ENCODE measurements around the gene SPATA2L.

The SPATA2L gene

DNA sequence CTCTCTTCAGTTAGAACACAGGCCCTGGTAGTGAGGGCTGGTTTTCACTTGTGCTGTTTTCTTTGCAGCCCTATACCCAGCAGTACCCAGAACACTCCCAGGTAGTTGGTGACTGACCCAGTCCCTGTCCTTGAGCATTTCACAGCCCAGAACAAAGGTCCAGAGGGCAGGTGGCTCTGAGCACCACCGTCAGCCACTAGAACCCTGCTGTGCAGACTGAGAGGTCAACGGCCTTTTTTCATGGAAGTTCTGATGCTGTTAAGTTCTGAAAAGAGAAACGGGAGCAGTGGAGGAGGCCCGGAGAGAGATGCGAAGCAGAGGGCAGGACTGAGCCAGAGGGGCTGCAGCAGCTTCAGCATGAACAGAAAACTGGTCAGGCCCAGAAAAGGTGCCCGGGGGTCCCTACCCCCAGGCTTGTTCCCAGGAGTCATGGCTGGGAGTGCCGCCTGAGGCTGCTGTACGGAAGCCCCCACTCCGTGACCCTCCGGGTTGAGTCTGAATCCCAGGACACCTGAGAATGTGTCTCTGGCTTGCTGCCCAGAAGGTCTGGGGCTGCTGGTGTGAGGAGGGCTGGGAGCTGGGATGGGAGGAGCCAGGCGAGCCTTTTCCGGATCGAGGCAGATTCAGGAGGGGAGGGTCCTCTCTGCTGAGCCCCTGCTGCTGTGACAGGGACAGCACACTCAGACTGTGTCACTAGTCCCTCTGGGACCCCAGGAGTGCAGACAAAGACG, 28.5 kb upstream of the SPATA2L start:
- no peak for DNase-seq

DNA sequence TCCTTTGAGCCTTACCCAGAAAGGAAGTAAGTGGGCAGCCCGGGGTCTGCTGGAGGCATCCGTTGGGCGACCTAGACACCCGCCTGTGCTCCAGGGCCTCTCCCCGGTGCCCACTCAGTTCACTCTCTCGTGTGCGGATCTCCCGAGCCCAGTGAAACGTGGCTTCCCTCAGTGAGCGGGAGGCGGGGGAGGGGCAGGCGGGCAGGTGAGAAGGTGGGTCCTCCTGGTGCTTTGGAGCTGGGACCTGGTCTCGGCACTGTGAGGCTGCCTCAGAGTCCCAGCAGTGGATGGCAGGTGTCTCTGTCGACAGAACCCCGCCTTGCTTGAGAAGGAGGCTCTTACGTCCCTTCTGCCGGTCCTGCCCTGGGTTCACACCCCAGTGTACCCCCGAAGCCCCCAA, 27.8 kb upstream of the SPATA2L start:
- DNase-seq: no peak

- DNase-seq: no peak
These were observed 26.1 kb upstream of the SPATA2L start for GRCh38 chr16:89727406-89728120.

- peak in 57 of 58 donors; percentile 27 to 99 (median 91) for DNase-seq
These were observed 22.1 kb upstream of the SPATA2L start for GRCh38 chr16:89723279-89724250.

DNA sequence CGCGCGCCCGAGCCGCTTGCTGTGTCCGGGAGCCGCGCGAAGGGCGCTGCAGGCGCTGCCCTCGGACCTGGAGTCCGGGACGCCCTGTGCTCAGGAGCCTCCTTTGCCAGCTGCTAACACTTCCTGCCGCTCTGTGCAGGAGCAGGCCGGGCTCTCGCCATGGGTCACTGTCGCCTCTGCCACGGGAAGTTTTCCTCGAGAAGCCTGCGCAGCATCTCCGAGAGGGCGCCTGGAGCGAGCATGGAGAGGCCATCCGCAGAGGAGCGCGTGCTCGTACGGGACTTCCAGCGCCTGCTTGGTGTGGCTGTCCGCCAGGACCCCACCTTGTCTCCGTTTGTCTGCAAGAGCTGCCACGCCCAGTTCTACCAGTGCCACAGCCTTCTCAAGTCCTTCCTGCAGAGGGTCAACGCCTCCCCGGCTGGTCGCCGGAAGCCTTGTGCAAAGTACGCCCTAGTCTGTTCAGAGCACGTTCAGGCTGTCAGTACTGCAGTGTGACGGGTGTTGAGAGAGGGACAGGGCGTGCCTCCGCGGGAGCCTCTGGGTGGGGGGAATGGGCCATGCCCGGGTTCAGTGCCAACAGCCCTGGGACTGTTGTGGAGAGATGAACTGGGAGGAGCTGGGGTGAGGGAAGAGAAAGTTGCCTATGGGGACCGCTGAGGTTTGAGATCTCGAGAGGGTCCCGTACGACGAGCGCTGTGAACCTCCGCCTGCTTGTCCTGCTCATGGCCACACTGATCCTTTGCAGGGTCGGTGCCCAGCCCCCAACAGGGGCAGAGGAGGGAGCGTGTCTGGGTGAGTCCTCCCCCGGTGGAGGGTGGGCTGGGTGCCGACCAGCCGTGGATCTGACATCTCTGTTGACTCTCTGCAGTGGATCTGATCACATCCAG, 21.1 kb upstream of the SPATA2L start:
- peak in 30 of 58 donors; percentile 15 to 78 (median 39) for DNase-seq

DNA sequence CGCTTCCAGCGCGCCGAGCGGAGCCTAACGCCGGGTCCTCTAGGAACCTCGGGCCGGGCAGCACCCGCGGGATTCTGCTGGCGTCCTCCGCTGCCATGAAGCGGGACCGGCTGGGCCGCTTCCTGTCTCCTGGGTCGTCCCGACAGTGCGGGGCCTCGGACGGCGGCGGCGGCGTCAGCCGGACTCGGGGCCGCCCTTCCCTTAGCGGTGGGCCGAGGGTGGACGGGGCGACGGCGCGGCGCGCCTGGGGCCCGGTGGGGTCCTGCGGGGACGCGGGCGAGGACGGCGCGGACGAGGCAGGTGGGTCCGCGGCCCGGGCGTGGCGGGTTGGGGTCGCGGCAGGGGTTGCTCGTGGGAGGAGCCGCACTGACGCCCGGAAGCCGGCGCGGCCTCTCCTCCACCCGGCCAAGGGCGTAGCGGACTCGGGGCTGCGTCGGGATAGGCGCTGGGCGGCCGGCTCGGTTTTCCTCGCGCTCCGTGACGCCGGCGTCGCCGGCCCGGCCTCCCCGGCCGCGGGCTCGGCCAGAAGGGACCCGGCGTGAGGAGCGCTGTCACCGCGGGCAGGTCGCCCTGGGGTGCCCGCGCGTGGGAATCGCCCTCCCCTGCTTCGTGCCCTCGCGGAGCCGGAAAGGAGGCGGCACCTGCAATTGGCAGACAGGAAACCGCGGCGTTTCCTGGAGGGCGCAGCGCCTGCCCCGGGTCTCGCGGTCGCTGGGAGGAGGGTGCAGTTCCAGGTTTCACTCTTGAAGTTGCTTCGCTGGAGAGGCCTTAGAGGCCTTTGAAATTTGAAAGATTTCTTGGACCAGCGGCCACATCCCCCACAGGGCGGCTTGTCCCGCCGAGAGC, 20.3 kb upstream of the SPATA2L start:
- DNase-seq: peak in 12 of 58 donors; percentile 14 to 63 (median 36)

GRCh38 chr16:89720813-89721545, 19.5 kb upstream of the SPATA2L start, which contains the start of the genes VPS9D1 and ZNF276:
Gene VPS9D1, minus strand, starts transcription at chr16:89720898. Its CDS starts 37 bp downstream, at chr16:89720861.
Gene ZNF276, plus strand, starts transcription at chr16:89721537. Its CDS starts 104 bp downstream, at chr16:89721641.
- DNase-seq: peak in 57 of 58 donors; percentile 30 to 88 (median 79)

DNA sequence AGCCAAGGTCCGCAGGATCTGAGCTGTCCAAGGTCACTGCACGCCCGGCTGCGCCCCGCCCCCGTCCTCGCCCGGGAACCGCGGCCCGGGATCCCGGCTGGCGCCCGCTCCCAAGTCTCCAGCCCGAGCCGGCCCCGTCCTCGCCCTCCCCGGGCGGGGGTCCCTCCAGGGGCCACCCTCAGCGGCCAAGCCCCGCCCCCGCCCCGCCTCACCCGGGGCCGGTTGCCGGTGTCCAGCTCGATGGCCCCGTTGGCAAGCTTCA, 19.0 kb upstream of the SPATA2L start:
- DNase-seq: peak in 16 of 58 donors; percentile 31 to 82 (median 72)

DNA sequence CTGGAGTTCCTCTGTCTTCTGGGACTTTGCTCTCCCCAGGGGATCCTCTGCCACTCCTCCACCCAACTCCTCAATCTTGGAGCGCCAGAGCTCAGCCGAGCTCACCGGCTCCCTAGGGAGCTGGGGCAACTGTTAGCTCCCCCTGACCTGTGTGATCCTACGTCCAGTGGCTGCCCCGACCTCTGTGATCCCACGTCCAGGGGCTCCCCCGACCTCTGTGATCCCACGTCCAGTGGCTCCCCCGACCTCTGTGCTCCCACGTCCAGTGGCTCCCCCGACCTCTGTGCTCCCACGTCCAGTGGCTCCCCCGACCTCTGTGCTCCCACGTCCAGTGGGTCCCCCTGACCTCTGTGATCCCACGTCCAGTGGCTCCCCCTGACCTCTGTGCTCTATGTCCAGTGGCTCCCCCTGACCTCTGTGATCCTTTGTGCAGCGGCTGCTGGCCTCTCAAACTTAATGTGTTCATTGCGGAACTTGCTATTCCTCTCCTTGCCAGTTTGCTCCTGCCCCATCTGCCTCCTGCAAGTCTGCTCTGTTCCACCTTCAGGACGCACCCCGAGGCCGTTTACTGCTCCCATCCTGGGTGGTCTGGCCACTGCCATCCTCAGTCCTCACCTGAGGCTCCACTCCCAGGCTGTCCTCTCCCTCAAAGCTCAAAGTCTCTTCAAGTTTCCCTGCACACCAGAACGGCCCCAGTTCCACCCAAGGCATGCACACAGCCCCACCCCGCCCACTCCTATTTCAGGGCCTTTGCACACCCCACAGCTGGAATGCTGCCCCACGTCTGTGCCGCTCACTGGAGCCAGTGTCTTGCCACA, 16.4 kb upstream of the SPATA2L start:
- no peak for DNase-seq

- no peak for DNase-seq
These were observed 15.6 kb upstream of the SPATA2L start for GRCh38 chr16:89716916-89717687.

GRCh38 chr16:89716493-89716892, 15.0 kb upstream of the SPATA2L start:
- DNase-seq: no peak

- no peak for DNase-seq
These were observed 10.8 kb upstream of the SPATA2L start for GRCh38 chr16:89712274-89712781.

DNA sequence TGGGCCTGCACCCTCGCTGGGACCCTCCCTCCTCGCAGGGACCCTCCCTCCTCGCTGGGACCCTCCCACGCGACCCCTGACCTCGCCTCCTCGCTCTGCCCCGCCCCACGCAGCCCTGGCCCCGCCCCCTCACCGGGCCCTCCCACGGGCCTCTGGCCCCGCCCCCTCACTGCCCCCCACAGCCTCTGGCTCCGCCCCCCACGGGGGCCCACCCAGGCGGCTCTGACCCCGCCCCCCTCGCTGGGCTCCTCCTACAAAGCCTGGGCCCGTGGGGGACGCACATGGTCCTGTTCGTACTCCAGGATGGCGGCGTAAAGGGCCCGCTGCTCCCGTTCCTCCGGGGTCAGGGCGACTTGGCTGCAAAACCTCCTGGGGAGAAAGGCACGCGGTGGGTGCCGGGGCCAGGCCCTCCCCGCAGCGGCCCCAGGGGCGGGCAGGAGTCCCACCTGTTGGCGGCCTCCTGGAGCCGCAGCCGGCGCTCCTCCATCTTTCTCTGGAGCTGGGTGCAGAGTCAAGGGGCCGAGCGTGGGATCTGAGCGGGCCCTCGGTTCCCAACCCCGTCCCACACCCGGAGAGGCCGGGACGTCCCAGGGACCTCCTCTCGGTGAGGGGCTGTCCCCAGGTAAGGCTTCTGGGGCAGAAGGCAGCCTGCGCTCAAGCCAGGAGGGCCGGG, 10.2 kb upstream of the SPATA2L start:
- peak in 1 of 58 donors; percentile 31 for DNase-seq

GRCh38 chr16:89710709-89711564, 9.4 kb upstream of the SPATA2L start:
- no peak for DNase-seq

GRCh38 chr16:89709716-89710432, 8.4 kb upstream of the SPATA2L start:
- no peak for DNase-seq
